Activated CD4-positive, alpha-beta T cell treated with anti-CD3 and anti-CD28 coated beads, Interleukin-2, amount 50 U/mL, for 4 hours (primary cell): ENCODE data around the gene REG1B.
"Not testable (repeated sequence)": the region's sequence is repeated elsewhere in the genome, so short reads cannot be mapped to it uniquely, and the experiment has no call there.

Source experiments
- DNase-seq, 2 experiments: peaks; one replicate each; pipeline ENCODE4 v3.0.0-alpha.2; 2020

REG1B gene

DNA sequence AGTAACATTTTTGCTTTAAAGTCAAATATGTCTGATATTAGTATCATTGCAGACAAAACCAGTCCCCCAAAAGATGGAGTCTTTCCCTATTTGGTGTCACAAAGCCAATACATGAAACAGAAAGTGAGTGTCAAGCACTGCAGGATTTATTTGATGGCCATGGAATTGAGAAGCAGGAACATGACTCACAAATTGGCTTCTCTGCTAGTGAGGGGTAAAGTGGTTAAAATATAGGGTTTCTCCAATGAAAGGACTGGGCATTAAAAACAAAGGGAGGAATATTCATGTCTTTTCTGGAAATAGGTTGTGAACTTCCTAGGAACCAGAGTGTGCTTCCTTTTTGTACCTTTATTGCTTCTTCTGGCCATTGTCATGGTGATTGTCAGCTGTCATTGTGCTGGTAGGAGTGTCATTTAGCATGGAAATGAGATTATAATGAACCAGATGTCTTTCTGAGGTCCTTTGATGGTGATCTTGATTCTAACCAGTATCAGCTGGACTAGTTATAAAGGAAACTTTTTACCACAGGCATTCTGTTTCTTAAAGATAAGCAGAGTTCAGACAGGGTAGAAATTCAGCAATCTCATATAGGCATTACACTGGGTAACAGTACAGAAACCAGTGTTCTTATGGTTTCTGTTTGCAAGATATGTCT lies 4.1 kb downstream of the REG1B start:
- no peak for DNase-seq

DNA sequence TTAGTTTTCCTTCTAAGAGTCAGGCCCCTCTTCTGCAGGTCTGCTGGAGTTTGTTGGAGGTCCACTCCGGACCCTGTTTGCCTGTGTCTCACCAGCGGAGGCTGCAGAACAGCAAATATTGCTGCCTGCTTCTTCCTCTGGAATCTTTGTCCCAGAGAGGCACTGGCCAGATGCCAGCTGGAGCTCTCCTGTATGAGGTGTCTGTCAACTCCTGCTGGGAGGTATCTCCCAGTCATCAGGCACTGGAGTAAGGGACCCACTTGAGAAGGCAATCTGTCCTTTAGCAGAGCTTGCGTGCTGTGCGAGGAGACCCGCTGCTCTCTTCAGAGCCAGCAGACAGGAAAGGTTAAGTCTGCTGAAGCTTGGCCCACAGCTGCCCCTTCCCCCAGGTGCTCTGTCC lies 4.8 kb downstream of the REG1B start:
- no peak for DNase-seq

GRCh38 chr2:79071078-79071477 lies 16.7 kb downstream of the REG1B start:
- no peak for DNase-seq

- DNase-seq = no peak
These were observed 22.6 kb downstream of the REG1B start for GRCh38 chr2:79065201-79065600.

GRCh38 chr2:79054769-79055168 lies 33.0 kb downstream of the REG1B start:
- not testable (repeated sequence) for DNase-seq

- DNase-seq = not testable (repeated sequence)
These were observed 34.3 kb downstream of the REG1B start for GRCh38 chr2:79053486-79053885.

DNA sequence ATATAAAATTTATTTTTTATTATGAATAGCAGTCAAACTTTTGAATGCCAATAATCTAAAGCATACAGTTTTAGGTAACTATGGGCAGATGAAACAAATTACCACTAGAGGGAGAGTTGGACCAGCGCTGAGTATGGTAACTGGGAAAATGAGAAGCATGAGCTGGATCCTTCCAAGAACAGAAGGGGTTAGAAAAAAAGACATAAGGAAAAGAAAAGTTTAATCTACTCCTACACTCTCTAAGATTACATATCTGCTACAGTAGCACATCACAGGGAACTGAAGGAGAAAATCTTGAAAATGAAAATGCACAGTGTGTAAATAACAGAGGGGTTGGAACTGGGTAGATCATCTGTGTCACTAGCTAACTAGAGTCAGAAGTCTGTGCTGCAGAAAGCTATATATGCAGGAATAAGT lies 46.8 kb downstream of the REG1B start:
- no peak for DNase-seq

DNA sequence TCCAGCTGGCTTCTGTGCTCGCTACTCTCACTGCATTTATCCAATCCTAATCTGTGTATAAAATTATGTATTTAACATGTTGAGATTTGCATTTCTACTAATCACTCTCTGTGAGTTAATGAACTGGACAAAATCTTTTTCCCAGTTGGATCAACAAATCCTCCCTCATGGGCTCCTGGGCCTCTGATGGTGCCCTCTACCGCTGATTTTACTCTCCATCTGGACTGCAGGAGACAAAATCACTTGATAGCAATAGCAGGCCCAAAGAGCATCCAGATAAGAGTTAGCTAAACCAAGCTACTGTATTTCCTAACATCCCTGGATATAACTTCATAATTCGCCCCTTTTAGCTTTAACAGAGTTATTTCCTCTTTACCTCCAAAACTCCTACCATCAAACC lies 47.8 kb downstream of the REG1B start:
- no peak for DNase-seq
